Gastrocnemius medialis (tissue), 4 donors: ENCODE measurements around the gene CPM.

Experiments used
- POLR2A ChIP-seq, 2 donors: fragments of 450-650 bp; IDR thresholded peaks; one replicate each; pipeline ENCODE4 v1.6.1; 2017; ENCODE audit warnings: antibody characterized with exemption in 2 of 2, mild to moderate bottlenecking in 2 of 2, moderate library complexity in 2 of 2
- TF ChIP-seq, protein P1 (sequence below), 5 experiments: fragments of 450-650 bp in 3 of 5; fragments of 200-600 bp in 2 of 5; sonication (generic) in 2 of 5; IDR thresholded peaks in 4 of 5; conservative IDR thresholded peaks in 1 of 5; 1 replicate in 4 of 5; 2 replicates in 1 of 5; pipeline ENCODE4 v1.5.1; 2016 to 2019; ENCODE audit warnings: antibody characterized with exemption in 5 of 5, mild to moderate bottlenecking in 3 of 5, moderate library complexity in 3 of 5

DNA sequence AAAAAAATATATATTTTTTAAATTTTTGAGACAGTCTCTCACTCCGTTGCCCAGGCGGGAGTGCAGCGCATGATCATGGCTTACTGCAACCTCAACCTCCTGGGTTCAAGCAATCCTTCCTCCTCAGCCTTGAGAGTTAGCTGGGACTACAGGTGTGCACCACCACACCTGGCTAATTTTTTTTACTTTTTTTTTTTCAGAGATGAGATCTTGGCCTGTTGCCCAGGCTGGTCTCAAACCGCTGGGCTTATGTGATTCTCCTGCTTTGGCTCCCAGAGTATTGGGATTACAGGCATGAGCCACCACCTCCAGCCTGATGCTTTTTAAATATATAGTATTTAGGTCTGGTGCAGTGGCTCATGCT is 100.5 kb downstream of the CPM start:
- TF ChIP-seq POLR2A (IDR thresholded peaks at IDR 0.05) = no peak
- TF ChIP-seq, protein P1, sequence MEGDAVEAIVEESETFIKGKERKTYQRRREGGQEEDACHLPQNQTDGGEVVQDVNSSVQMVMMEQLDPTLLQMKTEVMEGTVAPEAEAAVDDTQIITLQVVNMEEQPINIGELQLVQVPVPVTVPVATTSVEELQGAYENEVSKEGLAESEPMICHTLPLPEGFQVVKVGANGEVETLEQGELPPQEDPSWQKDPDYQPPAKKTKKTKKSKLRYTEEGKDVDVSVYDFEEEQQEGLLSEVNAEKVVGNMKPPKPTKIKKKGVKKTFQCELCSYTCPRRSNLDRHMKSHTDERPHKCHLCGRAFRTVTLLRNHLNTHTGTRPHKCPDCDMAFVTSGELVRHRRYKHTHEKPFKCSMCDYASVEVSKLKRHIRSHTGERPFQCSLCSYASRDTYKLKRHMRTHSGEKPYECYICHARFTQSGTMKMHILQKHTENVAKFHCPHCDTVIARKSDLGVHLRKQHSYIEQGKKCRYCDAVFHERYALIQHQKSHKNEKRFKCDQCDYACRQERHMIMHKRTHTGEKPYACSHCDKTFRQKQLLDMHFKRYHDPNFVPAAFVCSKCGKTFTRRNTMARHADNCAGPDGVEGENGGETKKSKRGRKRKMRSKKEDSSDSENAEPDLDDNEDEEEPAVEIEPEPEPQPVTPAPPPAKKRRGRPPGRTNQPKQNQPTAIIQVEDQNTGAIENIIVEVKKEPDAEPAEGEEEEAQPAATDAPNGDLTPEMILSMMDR (IDR thresholded peaks at IDR 0.05 in 4 of 5, conservative IDR thresholded peaks at IDR 0.05 in 1 of 5) = no peak
